AG04450 (cell line): ENCODE data around the gene C1QTNF9. TPM values are rescaled to one million over a fixed set of nuclear protein-coding genes. Genes with fewer than 3 reads are reported as not detected.
"Not testable (repeated sequence)": the region's sequence is repeated elsewhere in the genome, so short reads cannot be mapped to it uniquely, and the experiment has no call there.

Experiments used
- CTCF ChIA-PET: fragments of 300-600, 350-600 bp; formaldehyde crosslinking; extraction: SDS; loops from one replicate; lab custom pipeline; 2022; ENCODE audit warnings: antibody characterized with exemption, inconsistent platforms; lab: Charles Lee
- POLR2A ChIA-PET: fragments of 350-600 bp; formaldehyde crosslinking; extraction: SDS; loops from one replicate; lab custom pipeline; 2021; ENCODE audit warnings: antibody characterized with exemption, inconsistent platforms; lab: Yijun Ruan, JAX
- DNase-seq: peaks from one replicate; pipeline ENCODE4 v3.0.0-alpha.2; 2011; ENCODE audit warnings: low read depth, low spot score
- H3K27ac ChIP-seq: one replicate; pipeline ENCODE4 v1.5.1; 2012; ENCODE audit warnings: low read depth, low read length, control low read depth
- H3K27me3 ChIP-seq: one replicate; pipeline ENCODE4 v1.6.0; 2012; ENCODE audit warnings: low read length; ENCODE audit not compliant: control insufficient read depth, insufficient read depth
- H3K4me3 ChIP-seq: 2 replicates; pipeline ENCODE4 v1.5.1; 2011; ENCODE audit warnings: mild to moderate bottlenecking, low read depth, low read length, control low read depth
- H3K9me3 ChIP-seq: 2 replicates; pipeline ENCODE4 v1.5.1; 2012; ENCODE audit warnings: low read length; ENCODE audit not compliant: control insufficient read depth, insufficient read depth
- polyA plus RNA-seq: library from polyadenylated mRNA; depleted of rRNA; stranded (reverse); fragments of >200 nt; gene quantifications from 2 replicates; pipeline ENCODE4 v1.2.3, GENCODE V29; 2011
- TF ChIP-seq, protein P1 (sequence below): IDR thresholded peaks from 2 replicates; pipeline ENCODE4 v1.5.1; 2011; ENCODE audit warnings: low read depth, low read length, control low read depth, inconsistent platforms

C1QTNF9 gene
- polyA plus RNA-seq, 1 experiment = 0.11 TPM

- TF ChIP-seq, protein P1, sequence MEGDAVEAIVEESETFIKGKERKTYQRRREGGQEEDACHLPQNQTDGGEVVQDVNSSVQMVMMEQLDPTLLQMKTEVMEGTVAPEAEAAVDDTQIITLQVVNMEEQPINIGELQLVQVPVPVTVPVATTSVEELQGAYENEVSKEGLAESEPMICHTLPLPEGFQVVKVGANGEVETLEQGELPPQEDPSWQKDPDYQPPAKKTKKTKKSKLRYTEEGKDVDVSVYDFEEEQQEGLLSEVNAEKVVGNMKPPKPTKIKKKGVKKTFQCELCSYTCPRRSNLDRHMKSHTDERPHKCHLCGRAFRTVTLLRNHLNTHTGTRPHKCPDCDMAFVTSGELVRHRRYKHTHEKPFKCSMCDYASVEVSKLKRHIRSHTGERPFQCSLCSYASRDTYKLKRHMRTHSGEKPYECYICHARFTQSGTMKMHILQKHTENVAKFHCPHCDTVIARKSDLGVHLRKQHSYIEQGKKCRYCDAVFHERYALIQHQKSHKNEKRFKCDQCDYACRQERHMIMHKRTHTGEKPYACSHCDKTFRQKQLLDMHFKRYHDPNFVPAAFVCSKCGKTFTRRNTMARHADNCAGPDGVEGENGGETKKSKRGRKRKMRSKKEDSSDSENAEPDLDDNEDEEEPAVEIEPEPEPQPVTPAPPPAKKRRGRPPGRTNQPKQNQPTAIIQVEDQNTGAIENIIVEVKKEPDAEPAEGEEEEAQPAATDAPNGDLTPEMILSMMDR = peak; percentile 16; the same call in 1 of the 2 replicates
- CTCF ChIA-PET = interaction anchor here (1.2 kb wide), 2 partner anchors 240 to 433 kb away, joined by 3 to 6 read pairs; partner anchors contain the start of gene MIPEP
- H3K9me3 ChIP-seq, DNase-seq, POLR2A ChIA-PET, H3K27ac ChIP-seq, H3K27me3 ChIP-seq, H3K4me3 ChIP-seq: not testable (repeated sequence)
Measured at GRCh38 chr13:24322470-24322869, 13.1 kb downstream of the C1QTNF9 start.

- ChIA-PET POLR2A (no interaction called here), CTCF (interaction anchor here (1.2 kb wide), 1 partner anchor 240 kb away, joined by 3 read pairs; no protein-coding TSS in a partner anchor)
Measured at GRCh38 chr13:24323036-24323738, 13.8 kb downstream of the C1QTNF9 start.

GRCh38 chr13:24323739-24324075 lies 14.3 kb downstream of the C1QTNF9 start:
- DNase-seq = no peak
- Histone ChIP-seq H3K27ac (no peak overlapping the region), H3K9me3 (peaks cover 3% of the 10 kb centered on the region; the same call in 1 of the 2 replicates), H3K27me3 (peaks cover 9% of the 10 kb centered on the region), H3K4me3 (no peak overlapping the region)
- ChIA-PET CTCF (no interaction called here), POLR2A (no interaction called here)
- TF ChIP-seq, protein P1 = no peak

More at GRCh38 chr13:24323036-24323738, 13.8 kb downstream of the C1QTNF9 start:
- Histone ChIP-seq H3K27ac (no peak overlapping the region), H3K27me3 (peaks cover 9% of the 10 kb centered on the region), H3K9me3 (peaks cover 3% of the 10 kb centered on the region; the same call in 1 of the 2 replicates), H3K4me3 (no peak overlapping the region)
- TF ChIP-seq, protein P1 = no peak
- DNase-seq = no peak

GRCh38 chr13:24327598-24327997 lies 18.2 kb downstream of the C1QTNF9 start:
- DNase-seq, H3K9me3 ChIP-seq, H3K27me3 ChIP-seq, POLR2A ChIA-PET, H3K4me3 ChIP-seq, H3K27ac ChIP-seq, CTCF ChIA-PET: not testable (repeated sequence)

DNA sequence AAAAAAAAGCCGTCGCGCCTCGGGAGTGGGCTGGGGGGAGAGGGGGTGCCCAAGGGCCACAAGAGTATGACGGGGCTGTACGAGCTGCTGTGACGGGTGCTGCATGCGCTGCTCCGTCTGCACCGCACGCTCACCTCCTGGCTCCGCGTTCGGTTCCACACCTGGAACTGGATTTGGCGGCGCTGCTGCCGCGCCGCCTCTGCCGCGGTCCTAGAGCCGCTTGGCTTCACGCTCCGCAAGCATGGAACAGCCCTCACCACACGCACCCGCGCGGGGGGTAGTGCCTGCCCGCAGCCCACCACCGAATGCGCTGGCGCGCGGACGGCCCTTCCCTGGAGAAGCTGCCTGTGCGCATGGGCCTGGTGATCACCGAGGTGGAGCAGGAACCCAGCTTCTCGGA lies 18.8 kb downstream of the C1QTNF9 start:
- Histone ChIP-seq H3K9me3 (peaks cover 3% of the 10 kb centered on the region; the same call in 1 of the 2 replicates), H3K27me3 (peaks cover 2% of the 10 kb centered on the region), H3K4me3 (peak overlapping the region; percentile 32), H3K27ac (no peak overlapping the region)
- TF ChIP-seq, protein P1 = no peak
- no peak for DNase-seq
- ChIA-PET CTCF (no interaction called here), POLR2A (no interaction called here)
